ENCODE measurements around the gene HYAL3. TPM values are rescaled to one million over a fixed set of nuclear protein-coding genes. Genes with fewer than 3 reads are reported as not detected.
A peak's percentile ranks its signal among the peaks of the same experiment; 100 is the strongest.
"Not testable (repeated sequence)": the region's sequence is repeated elsewhere in the genome, so short reads cannot be mapped to it uniquely, and the experiment has no call there.

HYAL3 gene
- total and polyA plus RNA-seq, 8 donors, result 0.46 to 2.1 (median 0.77) TPM

- no peaks in the 10 kb centered on the region for H3K9me3 ChIP-seq
- no peak for ATAC-seq
- 80 to 84% methylated on average over 11 of the region's 11 CpGs for WGBS, 2 donors
Measured at GRCh38 chr3:50318163-50318562, 19.0 kb upstream of the HYAL3 start.

DNA sequence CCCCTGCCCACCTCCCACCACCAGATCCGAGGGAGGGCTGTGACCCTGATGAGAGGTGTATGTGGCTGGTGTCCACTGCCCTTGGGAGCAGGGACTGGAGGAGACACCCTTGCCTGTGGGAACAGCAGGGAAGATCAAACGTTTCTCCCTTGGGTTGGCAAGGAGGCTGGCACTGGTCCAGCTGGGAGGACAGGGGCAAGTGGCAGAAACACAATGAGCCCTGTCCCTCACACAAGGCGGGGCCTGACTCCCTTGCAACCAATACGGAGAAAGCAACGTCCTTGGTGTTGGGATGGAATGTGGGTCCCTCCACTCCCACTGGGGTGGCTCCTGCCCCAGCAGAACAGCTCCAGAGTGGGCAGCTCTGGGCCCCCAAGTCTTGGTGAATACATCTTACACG is 18.1 kb upstream of the HYAL3 start:
- Histone ChIP-seq H3K4me1 (peaks cover 5 to 17% (median 17%) of the 10 kb centered on the region in 3 donors), H3K9me3 (no peaks in the 10 kb centered on the region), H3K4me3 (no peak overlapping the region), H3K36me3 (no peaks in the 10 kb centered on the region), H3K27me3 (no peaks in the 10 kb centered on the region), H3K27ac (peak overlapping the region in 1 of 4 donors; percentile 21)
- intact Hi-C loops (cut with DNase I), result no loop called here
- DNase-seq, result peak in 2 of 6 donors; percentile 62 to 80
- no peak for ATAC-seq
- WGBS, 2 donors, result 57 to 65% methylated on average over 6 of the region's 6 CpGs
- TF ChIP-seq, protein P1, sequence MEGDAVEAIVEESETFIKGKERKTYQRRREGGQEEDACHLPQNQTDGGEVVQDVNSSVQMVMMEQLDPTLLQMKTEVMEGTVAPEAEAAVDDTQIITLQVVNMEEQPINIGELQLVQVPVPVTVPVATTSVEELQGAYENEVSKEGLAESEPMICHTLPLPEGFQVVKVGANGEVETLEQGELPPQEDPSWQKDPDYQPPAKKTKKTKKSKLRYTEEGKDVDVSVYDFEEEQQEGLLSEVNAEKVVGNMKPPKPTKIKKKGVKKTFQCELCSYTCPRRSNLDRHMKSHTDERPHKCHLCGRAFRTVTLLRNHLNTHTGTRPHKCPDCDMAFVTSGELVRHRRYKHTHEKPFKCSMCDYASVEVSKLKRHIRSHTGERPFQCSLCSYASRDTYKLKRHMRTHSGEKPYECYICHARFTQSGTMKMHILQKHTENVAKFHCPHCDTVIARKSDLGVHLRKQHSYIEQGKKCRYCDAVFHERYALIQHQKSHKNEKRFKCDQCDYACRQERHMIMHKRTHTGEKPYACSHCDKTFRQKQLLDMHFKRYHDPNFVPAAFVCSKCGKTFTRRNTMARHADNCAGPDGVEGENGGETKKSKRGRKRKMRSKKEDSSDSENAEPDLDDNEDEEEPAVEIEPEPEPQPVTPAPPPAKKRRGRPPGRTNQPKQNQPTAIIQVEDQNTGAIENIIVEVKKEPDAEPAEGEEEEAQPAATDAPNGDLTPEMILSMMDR (IDR thresholded peaks at IDR 0.05), result no peak
- FAIRE-seq, result no peak

More at GRCh38 chr3:50318163-50318562, 19.0 kb upstream of the HYAL3 start:
- Histone ChIP-seq H3K36me3 (no peaks in the 10 kb centered on the region), H3K27me3 (no peaks in the 10 kb centered on the region), H3K4me1 (peaks cover 5 to 22% (median 21%) of the 10 kb centered on the region in 3 donors), H3K4me3 (no peak overlapping the region), H3K27ac (no peak overlapping the region)
- DNase-seq (peak in 2 of 6 donors; percentile 33 to 58), FAIRE-seq (no peak)
- TF ChIP-seq, protein P1 (IDR thresholded peaks at IDR 0.05), result no peak
- intact Hi-C loops (cut with DNase I), result no loop called here

DNA sequence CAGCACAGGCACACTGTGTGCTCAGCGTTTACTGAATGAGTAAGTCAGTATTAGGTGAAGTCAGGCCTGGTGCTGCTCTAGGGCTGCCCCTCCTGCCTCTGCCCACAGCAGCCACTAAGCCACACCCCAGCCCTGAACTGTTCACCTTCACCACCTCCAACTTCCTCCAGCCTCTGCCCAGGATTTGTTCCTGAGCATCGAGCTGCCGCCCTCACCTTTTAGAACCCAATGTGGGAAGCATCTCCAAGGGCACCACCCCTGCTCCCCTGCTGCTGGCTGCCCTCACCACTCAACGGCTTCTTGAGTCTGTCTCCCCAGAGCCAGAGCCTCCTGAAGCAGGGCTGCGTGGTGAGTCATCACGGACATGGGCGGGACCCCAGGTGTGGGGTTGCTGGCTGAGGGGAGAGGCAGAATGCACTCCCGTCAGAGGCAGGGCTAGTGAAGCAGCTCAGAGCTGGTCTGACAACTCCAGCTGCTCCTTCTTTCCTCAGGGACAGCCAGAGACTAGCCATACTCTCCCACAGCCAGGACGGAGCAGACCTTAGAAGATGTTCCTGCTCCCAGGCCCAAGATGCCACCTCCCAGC is 17.5 kb upstream of the HYAL3 start:
- WGBS, 2 donors, result 74 to 78% methylated on average over 9 of the region's 9 CpGs
- TF ChIP-seq, protein P1 (IDR thresholded peaks at IDR 0.05), result no peak
- no peaks in the 10 kb centered on the region for H3K27me3 ChIP-seq
- no peaks in the 10 kb centered on the region for H3K36me3 ChIP-seq
- H3K9me3 ChIP-seq, result no peaks in the 10 kb centered on the region
- ATAC-seq, result peak in 1 of 4 donors; percentile 6
- FAIRE-seq, result no peak
- H3K27ac ChIP-seq, result peak overlapping the region in 1 of 4 donors; percentile 21
- intact Hi-C loops (cut with DNase I), result no loop called here
- H3K4me3 ChIP-seq, result no peak overlapping the region
- peak in 2 of 6 donors; percentile 40 to 67 for DNase-seq
- peaks cover 5 to 11% (median 11%) of the 10 kb centered on the region in 3 donors for H3K4me1 ChIP-seq

DNA sequence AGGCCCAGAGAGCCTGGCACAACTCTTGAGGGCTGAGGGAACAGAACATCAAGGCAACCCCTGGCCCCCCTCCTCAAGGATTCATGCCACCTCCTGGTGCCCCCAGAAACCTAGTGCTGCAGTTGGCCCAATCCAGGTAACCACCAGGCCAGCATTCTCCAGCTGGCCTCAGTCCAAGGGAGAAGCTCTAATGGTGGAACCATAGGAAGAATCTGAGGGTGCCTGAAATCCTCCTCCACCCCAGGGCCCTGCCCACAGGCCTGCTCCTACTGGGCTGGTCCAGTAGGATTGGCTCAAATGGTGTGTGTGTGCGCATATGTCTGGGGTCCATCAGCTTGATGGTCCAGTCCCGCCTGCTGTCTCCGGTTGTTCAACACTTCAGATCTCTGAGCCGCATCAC is 15.6 kb upstream of the HYAL3 start:
- ATAC-seq (no peak), DNase-seq (peak in 1 of 6 donors; percentile 36), FAIRE-seq (no peak)
- intact Hi-C loops (cut with DNase I), result no loop called here
- Histone ChIP-seq H3K4me1 (peaks cover 0 to 8% (median 8%) of the 10 kb centered on the region in 3 donors), H3K4me3 (no peak overlapping the region), H3K27me3 (no peaks in the 10 kb centered on the region), H3K27ac (no peak overlapping the region), H3K36me3 (no peaks in the 10 kb centered on the region), H3K9me3 (no peaks in the 10 kb centered on the region)
- TF ChIP-seq, protein P1 (IDR thresholded peaks at IDR 0.05), result no peak
- 96 to 98% methylated on average over 4 of the region's 4 CpGs for WGBS, 2 donors

DNA sequence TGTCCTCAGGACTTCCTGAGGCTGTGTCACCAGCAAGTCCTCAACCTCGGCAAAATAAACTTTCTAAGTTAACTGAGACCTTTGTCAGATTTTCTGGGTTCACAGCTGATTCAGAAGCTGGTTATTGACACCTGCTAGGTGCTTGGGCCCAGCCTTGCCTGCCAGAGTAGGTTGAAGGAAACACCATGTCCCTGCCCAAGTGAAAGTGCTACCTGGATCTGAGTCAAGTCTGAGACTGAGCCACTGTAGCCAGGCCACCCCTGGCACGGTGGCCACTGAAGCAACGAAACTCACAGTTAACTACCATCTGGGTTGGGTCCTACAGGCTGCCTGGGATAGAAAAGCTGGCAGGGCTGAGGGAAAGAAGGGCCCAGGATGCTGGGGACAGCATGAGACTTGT is 15.1 kb upstream of the HYAL3 start:
- DNase-seq, result no peak
- intact Hi-C loops (cut with DNase I), result no loop called here
- no peak overlapping the region for H3K4me3 ChIP-seq
- WGBS, 2 donors, result 83 to 89% methylated on average over 3 of the region's 3 CpGs
- TF ChIP-seq, protein P1 (IDR thresholded peaks at IDR 0.05), result no peak
- no peaks in the 10 kb centered on the region for H3K9me3 ChIP-seq
- no peaks in the 10 kb centered on the region for H3K27me3 ChIP-seq
- FAIRE-seq, result no peak
- no peak for ATAC-seq
- H3K27ac ChIP-seq, result no peak overlapping the region
- no peaks in the 10 kb centered on the region for H3K36me3 ChIP-seq
- H3K4me1 ChIP-seq, result peaks cover 3 to 10% (median 10%) of the 10 kb centered on the region in 3 donors

GRCh38 chr3:50312041-50312440 is 12.8 kb upstream of the HYAL3 start:
- H3K36me3 ChIP-seq; FAIRE-seq; H3K9me3 ChIP-seq; DNase-seq; H3K4me1 ChIP-seq; H3K27ac ChIP-seq; H3K4me3 ChIP-seq; H3K27me3 ChIP-seq; intact Hi-C loops (cut with DNase I); ATAC-seq: not testable (repeated sequence)
- 92 to 93% methylated on average over 16 to 32 of the region's 32 CpGs for WGBS, 2 donors

All from pancreas (tissue), 10 donors.